ENCODE data around the gene CACNB4. TPM values are rescaled to one million over a fixed set of nuclear protein-coding genes. Genes with fewer than 3 reads are reported as not detected.

CACNB4 gene
- total and polyA plus RNA-seq, 9 of the 15 experiments (the other 6 are each of a cell fraction or from before 2014, with no cell fraction given) = 0.01 to 0.20 (median 0.04) TPM; not detected in 1

DNA sequence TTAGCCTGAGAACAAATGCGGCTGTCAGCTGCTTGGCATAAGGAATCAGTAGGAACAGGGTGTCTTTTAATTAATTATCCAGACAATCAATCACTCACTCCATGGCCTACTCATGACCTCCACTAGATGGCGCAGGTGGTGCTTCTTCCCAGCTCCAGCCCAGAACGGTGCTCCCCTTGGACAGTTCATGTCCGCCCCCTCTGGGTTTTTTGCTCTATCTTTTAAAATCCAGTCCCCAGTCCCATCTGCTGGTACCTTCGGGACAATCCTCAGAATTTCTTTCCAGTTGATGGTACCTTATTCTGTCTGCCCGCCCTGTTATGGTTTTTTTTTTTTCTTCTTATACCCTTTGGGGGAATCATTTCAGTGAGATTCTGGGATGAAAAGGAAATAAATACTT lies 99.8 kb downstream of the CACNB4 start (continued):
- no peak for TF ChIP-seq RBM25 (IDR thresholded peaks at IDR 0.05; ENCODE audit: low read depth, low read length, severe bottlenecking)
- no peak for TF ChIP-seq PHF21A (IDR thresholded peaks at IDR 0.05; ENCODE audit: borderline replicate concordance, low read depth)
- no peak for TF ChIP-seq YY1 (IDR thresholded peaks at IDR 0.05; ENCODE audit: borderline replicate concordance in 1 of 3, control insufficient read depth in 1 of 3, extremely low read depth in 1 of 3, insufficient read depth in 3 of 3, insufficient read length in 1 of 3, insufficient replicate concordance in 2 of 3, low read depth in 1 of 3, low read length in 2 of 3)
- no peak for TF ChIP-seq ETV6 (IDR thresholded peaks at IDR 0.05; ENCODE audit: borderline replicate concordance in 1 of 2, low read depth in 2 of 2, low read length in 1 of 2)
- no peak for TF ChIP-seq ETV6 (CRISPR knock-in tag; IDR thresholded peaks at IDR 0.05; ENCODE audit: borderline replicate concordance)
- TF ChIP-seq SAP30 (IDR thresholded peaks at IDR 0.05; ENCODE audit: borderline replicate concordance, insufficient read depth, low read depth, low read length, poor library complexity, severe bottlenecking) = no peak
- TF ChIP-seq, protein P1, sequence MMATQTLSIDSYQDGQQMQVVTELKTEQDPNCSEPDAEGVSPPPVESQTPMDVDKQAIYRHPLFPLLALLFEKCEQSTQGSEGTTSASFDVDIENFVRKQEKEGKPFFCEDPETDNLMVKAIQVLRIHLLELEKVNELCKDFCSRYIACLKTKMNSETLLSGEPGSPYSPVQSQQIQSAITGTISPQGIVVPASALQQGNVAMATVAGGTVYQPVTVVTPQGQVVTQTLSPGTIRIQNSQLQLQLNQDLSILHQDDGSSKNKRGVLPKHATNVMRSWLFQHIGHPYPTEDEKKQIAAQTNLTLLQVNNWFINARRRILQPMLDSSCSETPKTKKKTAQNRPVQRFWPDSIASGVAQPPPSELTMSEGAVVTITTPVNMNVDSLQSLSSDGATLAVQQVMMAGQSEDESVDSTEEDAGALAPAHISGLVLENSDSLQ (IDR thresholded peaks at IDR 0.05) = peak; percentile 71
- no peak for TF ChIP-seq SMARCA4 (IDR thresholded peaks at IDR 0.05)
- TF ChIP-seq NFYB (IDR thresholded peaks at IDR 0.05; ENCODE audit: extremely low read depth, insufficient read length) = no peak
- TF ChIP-seq C11orf30 (IDR thresholded peaks at IDR 0.05; ENCODE audit: low read depth) = no peak
- TF ChIP-seq NFIX (CRISPR knock-in tag; IDR thresholded peaks at IDR 0.05; ENCODE audit: low read depth) = no peak
- peak; percentile 99 for TF ChIP-seq ZNF263 (CRISPR knock-in tag; IDR thresholded peaks at IDR 0.05; ENCODE audit: borderline replicate concordance)
- TF ChIP-seq ZNF121 (CRISPR knock-in tag; conservative IDR thresholded peaks at IDR 0.05) = no peak
- TF ChIP-seq ZNF583 (CRISPR knock-in tag; IDR thresholded peaks at IDR 0.05) = no peak
- no peak for TF ChIP-seq FOS (IDR thresholded peaks at IDR 0.05; ENCODE audit: extremely low read depth, insufficient read length)
- TF ChIP-seq KLF16 (IDR thresholded peaks at IDR 0.05) = peak; percentile 62; the same call in 1 of the 2 replicates
- no peak for TF ChIP-seq TRIM28 (IDR thresholded peaks at IDR 0.05)
- no peak for TF ChIP-seq CHD1 (IDR thresholded peaks at IDR 0.05; ENCODE audit: low read length)
- TF ChIP-seq MEF2A (IDR thresholded peaks at IDR 0.05; ENCODE audit: control insufficient read depth, low read depth, low read length) = no peak
- no peak for TF ChIP-seq KDM2B (CRISPR knock-in tag; IDR thresholded peaks at IDR 0.05)
- no peak for TF ChIP-seq MYC (IDR thresholded peaks at IDR 0.05; ENCODE audit: low read depth, low read length)
- TF ChIP-seq MYC (CRISPR knock-in tag; IDR thresholded peaks at IDR 0.05; ENCODE audit: borderline replicate concordance, low read depth) = no peak
- no peak for TF ChIP-seq ADNP (tag; IDR thresholded peaks at IDR 0.05)
- peak; percentile 66 for TF ChIP-seq SMC3 (conservative IDR thresholded peaks at IDR 0.05; ENCODE audit: insufficient read depth, low read depth, low read length)
- TF ChIP-seq, protein P2, sequence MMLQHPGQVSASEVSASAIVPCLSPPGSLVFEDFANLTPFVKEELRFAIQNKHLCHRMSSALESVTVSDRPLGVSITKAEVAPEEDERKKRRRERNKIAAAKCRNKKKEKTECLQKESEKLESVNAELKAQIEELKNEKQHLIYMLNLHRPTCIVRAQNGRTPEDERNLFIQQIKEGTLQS (IDR thresholded peaks at IDR 0.05) = no peak
- TF ChIP-seq, protein P2 (CRISPR knock-in tag; conservative IDR thresholded peaks at IDR 0.05) = no peak
- 0 out of 2 replicates have a peak, but pooled peaks have one; percentile 34 for TF ChIP-seq CREM (IDR thresholded peaks at IDR 0.05; ENCODE audit: low read depth)
- TF ChIP-seq, protein P3, sequence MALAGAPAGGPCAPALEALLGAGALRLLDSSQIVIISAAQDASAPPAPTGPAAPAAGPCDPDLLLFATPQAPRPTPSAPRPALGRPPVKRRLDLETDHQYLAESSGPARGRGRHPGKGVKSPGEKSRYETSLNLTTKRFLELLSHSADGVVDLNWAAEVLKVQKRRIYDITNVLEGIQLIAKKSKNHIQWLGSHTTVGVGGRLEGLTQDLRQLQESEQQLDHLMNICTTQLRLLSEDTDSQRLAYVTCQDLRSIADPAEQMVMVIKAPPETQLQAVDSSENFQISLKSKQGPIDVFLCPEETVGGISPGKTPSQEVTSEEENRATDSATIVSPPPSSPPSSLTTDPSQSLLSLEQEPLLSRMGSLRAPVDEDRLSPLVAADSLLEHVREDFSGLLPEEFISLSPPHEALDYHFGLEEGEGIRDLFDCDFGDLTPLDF (CRISPR knock-in tag; IDR thresholded peaks at IDR 0.05) = no peak
- TF ChIP-seq ZSCAN29 (IDR thresholded peaks at IDR 0.05) = no peak

Data from K562 (cell line).